ENCODE results near the gene SMIM45.

The SMIM45 gene

GRCh38 chr22:41951898-41952474 is at the start of gene SMIM45:
Gene SMIM45, plus strand, starts transcription at chr22:41952150.
- Histone ChIP-seq H3K27ac (no peak within 1 kb of the TSS), H3K4me1 (ENCODE audit: control insufficient read depth in 1 of 2, insufficient read depth in 1 of 2, low read depth in 1 of 2, low read length in 1 of 2) (peaks cover 1 to 3% of the 10 kb centered on the region in 2 experiments)
- TF ChIP-seq, protein P1, sequence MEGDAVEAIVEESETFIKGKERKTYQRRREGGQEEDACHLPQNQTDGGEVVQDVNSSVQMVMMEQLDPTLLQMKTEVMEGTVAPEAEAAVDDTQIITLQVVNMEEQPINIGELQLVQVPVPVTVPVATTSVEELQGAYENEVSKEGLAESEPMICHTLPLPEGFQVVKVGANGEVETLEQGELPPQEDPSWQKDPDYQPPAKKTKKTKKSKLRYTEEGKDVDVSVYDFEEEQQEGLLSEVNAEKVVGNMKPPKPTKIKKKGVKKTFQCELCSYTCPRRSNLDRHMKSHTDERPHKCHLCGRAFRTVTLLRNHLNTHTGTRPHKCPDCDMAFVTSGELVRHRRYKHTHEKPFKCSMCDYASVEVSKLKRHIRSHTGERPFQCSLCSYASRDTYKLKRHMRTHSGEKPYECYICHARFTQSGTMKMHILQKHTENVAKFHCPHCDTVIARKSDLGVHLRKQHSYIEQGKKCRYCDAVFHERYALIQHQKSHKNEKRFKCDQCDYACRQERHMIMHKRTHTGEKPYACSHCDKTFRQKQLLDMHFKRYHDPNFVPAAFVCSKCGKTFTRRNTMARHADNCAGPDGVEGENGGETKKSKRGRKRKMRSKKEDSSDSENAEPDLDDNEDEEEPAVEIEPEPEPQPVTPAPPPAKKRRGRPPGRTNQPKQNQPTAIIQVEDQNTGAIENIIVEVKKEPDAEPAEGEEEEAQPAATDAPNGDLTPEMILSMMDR (IDR thresholded peaks at IDR 0.05): no peak

GRCh38 chr22:41902932-41903421 is 49.0 kb upstream of the SMIM45 start:
- Histone ChIP-seq H3K27ac (no peak overlapping the region), H3K27me3 (no peaks in the 10 kb centered on the region), H3K36me3 (peaks cover 89% of the 10 kb centered on the region), H3K4me3 (ENCODE audit: low read depth in 1 of 2, low read length in 1 of 2) (no peak overlapping the region), H3K9me3 (no peaks in the 10 kb centered on the region), H3K4me1 (ENCODE audit: control insufficient read depth in 1 of 2, insufficient read depth in 1 of 2, low read depth in 1 of 2, low read length in 1 of 2) (peaks cover 6% of the 10 kb centered on the region in 2 experiments)
- TF ChIP-seq, protein P1 (IDR thresholded peaks at IDR 0.05): no peak

More at GRCh38 chr22:41951898-41952474, at the start of gene SMIM45:
- no peaks in the 10 kb centered on the region for H3K9me3 ChIP-seq
- H3K36me3 ChIP-seq: no peaks in the 10 kb centered on the region
- H3K4me3 ChIP-seq (ENCODE audit: low read depth in 1 of 2, low read length in 1 of 2): no peak within 1 kb of the TSS
- H3K27me3 ChIP-seq: no peaks in the 10 kb centered on the region

GRCh38 chr22:41904450-41905410 is 47.2 kb upstream of the SMIM45 start:
- TF ChIP-seq, protein P1 (IDR thresholded peaks at IDR 0.05): no peak
- no peak overlapping the region for H3K4me3 ChIP-seq (ENCODE audit: low read depth in 1 of 2, low read length in 1 of 2)
- no peak overlapping the region for H3K27ac ChIP-seq
- H3K4me1 ChIP-seq (ENCODE audit: control insufficient read depth in 1 of 2, insufficient read depth in 1 of 2, low read depth in 1 of 2, low read length in 1 of 2): peaks cover 22 to 24% of the 10 kb centered on the region in 2 experiments
- H3K36me3 ChIP-seq: peaks cover 71% of the 10 kb centered on the region
- H3K27me3 ChIP-seq: peaks cover 9% of the 10 kb centered on the region
- no peaks in the 10 kb centered on the region for H3K9me3 ChIP-seq

DNA sequence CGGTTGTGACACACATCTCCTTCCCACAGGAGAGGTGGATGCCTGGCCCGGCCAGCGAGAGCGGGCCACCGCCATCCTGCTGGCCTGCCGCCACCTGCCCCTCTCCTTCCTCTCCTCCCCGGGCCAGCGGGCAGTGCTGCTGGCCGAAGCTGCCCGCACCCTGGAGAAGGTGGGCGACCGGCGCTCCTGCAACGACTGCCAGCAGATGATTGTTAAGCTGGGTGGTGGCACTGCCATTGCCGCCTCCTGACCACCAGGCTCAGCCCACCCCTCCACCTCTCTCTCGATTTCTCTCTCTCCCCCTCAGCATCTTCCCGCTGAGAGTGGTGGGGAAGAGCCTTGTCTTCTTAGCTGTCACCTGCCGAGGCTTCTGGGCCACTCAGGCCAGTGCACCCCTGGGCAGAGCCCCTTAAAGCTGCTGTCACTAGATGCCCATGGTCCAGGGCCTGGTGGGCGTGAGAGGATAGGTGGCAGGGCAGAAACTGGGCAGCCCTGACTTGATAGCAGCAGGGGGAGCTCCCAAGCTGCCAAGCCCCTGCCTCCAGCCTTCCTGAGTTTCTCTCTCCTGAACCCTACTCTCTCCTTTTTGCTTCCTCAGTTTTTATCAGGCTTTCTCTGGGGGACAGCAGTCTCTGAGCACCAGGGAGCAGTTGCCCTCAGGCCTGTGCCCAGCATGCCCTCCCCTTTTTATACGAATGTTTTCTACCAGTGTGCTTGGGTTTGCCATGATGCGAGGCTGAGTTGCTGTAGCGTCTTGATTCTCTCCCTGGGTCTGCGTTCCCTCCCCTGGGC is 46.3 kb upstream of the SMIM45 start:
- H3K27ac ChIP-seq: no peak overlapping the region
- TF ChIP-seq, protein P1 (IDR thresholded peaks at IDR 0.05): no peak
- H3K4me3 ChIP-seq (ENCODE audit: low read depth in 1 of 2, low read length in 1 of 2): no peak overlapping the region
- peaks cover 63% of the 10 kb centered on the region for H3K36me3 ChIP-seq
- H3K9me3 ChIP-seq: no peaks in the 10 kb centered on the region
- H3K27me3 ChIP-seq: peaks cover 18% of the 10 kb centered on the region
- peaks cover 26 to 33% of the 10 kb centered on the region in 2 experiments for H3K4me1 ChIP-seq (ENCODE audit: control insufficient read depth in 1 of 2, insufficient read depth in 1 of 2, low read depth in 1 of 2, low read length in 1 of 2)

GRCh38 chr22:41906822-41907221 is 45.1 kb upstream of the SMIM45 start:
- no peak overlapping the region for H3K27ac ChIP-seq
- no peak overlapping the region for H3K4me3 ChIP-seq (ENCODE audit: low read depth in 1 of 2, low read length in 1 of 2)
- peaks cover 30% of the 10 kb centered on the region for H3K27me3 ChIP-seq
- H3K9me3 ChIP-seq: no peaks in the 10 kb centered on the region
- peaks cover 31 to 40% of the 10 kb centered on the region in 2 experiments for H3K4me1 ChIP-seq (ENCODE audit: control insufficient read depth in 1 of 2, insufficient read depth in 1 of 2, low read depth in 1 of 2, low read length in 1 of 2)
- TF ChIP-seq, protein P1 (IDR thresholded peaks at IDR 0.05): no peak
- H3K36me3 ChIP-seq: peaks cover 51% of the 10 kb centered on the region

Measured in neutrophil (primary cell).